Measurements from ENCODE around the gene DLGAP4.

DLGAP4 gene

GRCh38 chr20:36441027-36441414 is 134.9 kb downstream of the DLGAP4 start:
- DNase-seq, result no peak

DNA sequence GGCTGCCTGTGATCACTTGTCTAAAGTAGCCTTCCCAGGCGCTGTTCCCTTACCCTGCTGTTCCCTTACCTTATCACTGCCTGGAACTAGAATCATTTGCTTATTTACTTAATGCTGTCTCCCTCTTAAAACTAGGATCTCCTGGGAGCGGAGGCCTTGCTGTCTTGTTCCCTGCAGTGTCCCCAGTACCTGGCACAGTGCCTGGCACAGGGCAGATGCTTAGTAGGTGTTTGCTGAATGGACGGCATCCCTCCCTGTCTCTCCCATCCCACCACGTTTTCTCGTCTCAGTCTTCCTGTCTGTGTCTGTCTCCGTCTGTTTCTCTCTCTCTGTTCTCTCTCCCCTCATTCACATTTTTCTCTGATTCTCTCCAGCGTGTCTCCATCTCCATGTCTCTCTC is 135.3 kb downstream of the DLGAP4 start:
- DNase-seq, result no peak

GRCh38 chr20:36445847-36446246 is 139.7 kb downstream of the DLGAP4 start:
- no peak for DNase-seq

GRCh38 chr20:36446557-36446956 is 140.4 kb downstream of the DLGAP4 start:
- no peak for DNase-seq

DNA sequence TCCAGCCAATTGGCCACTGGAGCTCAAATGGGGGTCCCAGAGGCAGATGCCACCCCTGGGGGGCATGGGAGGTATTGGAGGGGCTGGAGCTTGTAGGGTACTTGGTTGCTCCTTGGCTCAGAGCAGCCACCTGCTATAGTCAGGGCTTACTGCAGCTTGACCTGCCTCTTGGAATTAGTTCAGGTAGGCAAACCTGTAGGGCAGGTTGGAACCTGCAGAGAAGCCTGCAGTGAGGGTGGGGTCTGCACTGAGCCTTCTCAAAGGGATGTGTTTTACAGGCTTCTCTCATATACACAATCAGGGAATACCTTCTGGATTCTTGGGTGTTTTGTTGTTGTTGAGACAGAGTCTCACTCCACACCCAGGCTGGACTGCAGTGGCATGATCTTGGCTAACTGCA is 141.0 kb downstream of the DLGAP4 start:
- no peak for DNase-seq

DNA sequence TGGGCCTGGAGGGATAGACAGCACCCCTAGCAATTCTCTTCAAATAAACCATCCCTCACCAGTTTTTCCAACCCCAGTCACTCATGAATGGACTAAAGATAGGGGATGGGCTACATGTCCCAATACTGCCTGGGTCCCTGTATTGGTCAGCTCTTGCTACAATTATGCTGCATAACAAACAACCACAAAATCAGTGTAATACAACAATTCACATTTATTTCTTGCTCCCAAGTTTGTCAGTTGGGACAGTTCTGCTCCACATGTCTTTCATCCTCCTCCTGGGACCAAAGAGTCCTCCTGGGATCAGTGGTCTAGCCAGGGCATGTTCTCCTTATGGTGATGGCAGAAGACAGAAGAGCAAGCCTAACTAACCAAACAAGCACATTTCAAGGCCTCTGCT is 143.5 kb downstream of the DLGAP4 start:
- DNase-seq, result no peak

GRCh38 chr20:36454332-36454697 is 148.2 kb downstream of the DLGAP4 start:
- peak in 1 of 56 donors; percentile 34 for DNase-seq

- peak in 17 of 56 donors; percentile 5 to 41 (median 24) for DNase-seq
Observed at GRCh38 chr20:36454698-36455427, 148.7 kb downstream of the DLGAP4 start.

DNA sequence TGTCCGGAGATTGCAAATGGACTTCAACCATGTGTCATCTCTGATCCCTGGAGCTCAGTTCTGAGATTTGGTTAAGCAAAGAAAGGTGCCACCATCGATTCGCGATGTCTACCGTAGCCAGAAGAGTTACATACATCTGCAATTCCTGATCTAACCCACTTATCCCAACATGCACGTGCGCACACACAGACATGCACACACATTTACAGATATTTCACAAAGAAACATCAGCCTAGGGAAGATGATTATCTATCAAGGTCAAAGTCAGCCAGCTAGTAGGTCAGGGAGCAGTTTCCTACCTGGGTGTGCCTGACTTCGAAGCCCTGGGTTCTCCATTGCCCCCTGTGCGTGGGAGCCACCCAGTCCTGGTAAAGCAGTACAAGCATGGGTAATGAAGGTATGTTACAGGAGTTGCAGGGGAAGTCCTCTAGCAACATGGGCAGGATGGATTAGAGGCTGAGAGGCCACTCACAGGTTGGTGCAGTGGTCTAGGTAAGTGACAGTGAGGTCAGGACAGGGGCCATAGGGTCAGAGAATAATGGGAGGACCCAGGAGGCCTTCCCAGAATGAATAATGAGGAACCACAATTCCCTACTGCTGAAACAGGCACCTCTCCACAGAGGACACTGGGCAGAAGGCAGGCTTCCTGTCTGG is 150.0 kb downstream of the DLGAP4 start:
- DNase-seq, result no peak

DNA sequence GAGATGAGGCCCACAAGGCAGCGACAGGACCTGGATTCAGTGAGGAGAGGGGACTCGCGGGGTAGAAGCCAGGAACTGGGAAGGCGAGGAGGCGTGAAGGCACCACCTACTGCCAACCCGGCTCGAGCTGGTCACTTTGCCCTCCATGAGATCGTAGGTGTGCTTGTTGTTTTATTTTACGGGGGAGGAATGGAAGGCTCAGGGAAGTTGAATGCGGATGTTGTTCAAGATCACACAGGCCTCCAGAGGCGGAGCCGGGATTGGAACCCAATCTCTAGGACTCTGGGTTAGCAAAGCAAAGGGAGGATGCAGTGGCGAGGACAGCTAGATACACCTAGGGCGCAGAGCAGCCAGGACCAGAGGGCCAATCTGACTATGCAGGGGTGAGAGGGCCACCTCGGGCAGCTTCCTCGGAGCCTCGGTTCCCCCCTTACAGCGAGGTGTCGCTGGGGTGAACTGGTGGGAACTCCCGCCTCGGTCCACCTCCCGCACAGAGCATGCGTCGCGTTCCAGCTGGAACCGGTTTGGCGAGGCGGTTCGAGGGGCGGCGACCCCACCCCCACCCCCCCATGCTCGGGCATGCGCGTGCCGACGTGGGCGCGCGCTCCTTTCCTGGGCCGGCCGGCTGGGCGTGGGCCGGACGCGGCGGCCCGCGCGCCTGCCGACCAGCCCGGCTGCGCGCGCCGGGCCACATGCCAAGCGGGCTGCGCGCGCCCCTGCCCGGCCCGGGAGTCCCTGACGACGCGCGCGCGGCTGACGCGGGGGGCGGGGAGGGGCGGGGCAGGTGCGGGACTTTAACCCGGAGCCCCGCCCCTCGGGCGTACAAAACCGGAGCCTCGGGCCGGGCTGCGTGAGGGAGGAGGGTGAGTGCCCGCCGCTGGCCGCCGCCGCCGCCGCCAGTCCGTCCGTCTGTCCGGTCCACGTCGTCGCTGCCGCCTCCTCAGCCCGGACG is 154.8 kb downstream of the DLGAP4 start:
- peak; percentile 24 to 97 (median 90) for DNase-seq

DNA sequence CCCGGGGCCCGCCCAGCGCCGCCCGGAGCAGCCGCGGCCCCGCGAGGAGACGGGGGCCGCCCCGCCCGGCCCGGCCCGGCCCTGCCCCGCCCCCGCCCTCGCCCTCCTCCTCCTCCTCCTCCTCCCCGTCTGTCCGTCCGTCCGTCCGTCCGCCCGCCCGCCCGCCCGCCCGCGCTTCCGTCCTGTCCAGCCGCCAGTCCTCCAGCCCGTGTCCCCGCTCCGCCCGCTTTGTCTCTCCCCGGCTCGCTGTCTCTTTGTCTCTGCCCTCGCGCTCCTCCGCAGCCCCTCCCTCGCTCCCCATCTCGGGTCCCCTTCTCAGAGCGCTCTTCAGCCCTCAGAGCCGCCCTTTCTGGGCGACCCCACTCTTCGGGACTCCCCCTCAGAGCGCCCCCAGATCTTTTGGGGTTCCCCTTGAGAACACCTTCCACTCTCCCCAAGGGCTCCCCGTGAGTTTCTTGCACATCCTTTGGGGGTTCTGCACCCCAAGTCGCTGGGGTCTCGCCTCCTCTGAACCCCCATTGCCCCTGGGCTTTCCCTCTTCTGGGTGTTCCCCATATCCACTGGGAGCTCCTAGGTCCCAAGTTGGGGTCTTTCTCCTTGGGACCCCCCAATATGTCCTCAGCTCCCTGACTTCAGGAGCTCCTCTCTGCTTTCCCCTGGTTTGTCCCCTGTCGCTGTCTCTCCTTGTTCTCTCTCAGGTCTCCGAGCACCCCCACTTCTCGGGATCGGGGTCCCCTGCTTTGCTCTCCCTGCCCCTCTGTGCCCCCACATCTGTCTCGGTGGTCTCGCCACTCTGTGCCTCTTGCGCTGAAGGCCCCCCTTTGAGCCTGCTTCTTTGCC is 155.7 kb downstream of the DLGAP4 start:
- peak in 28 of 56 donors; percentile 31 to 77 (median 53) for DNase-seq

- DNase-seq, result peak in 17 of 56 donors; percentile 10 to 60 (median 26)
Observed at GRCh38 chr20:36462440-36463211, 156.5 kb downstream of the DLGAP4 start.

GRCh38 chr20:36463212-36464061 is 157.3 kb downstream of the DLGAP4 start:
- no peak for DNase-seq

DNA sequence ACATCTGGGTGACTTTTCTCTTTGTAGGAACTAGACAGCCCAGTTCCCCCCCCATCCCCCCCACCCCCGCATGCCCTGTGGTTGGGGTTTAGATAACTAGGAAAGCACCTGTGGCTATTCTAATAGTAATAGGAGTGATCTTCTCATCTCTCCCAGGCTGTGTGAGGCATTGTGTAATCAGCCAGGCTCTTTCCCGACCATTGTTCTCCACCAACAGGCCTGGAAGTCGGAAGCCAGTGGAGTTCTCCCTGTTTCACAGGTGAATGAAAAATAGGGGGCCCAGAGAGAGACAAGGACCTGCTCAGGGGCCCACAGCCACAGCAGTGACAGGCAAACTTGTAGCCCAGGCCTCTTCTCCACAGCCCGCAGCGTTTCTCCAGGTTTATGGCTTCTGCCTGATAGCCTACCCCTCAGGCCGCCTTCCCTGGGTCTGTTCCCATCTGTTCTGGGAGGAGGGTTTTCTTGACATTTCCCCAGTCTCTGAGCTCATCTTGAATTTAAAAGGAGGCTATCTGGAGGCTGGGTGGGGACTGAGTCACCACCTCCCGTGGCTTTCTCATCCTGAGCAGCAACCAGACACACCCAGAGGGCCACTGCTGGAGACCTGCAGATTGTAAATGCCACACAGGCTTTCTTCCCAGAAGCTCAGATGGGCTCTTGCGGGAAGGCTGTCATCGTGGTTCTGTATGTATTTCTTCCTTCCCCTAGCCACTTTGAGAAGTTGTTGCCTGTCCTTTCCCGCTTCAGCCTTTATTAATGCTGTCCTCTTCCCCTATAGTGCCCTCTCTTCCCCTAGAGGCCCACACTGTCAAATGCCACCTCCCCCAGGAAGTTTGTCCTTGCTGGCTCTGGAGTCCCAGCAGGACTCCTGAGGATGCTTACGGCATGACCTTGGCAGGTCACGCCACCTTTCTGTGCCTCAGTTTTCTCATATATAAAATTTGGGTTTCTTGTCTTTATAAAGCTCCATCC is 159.3 kb downstream of the DLGAP4 start:
- DNase-seq, result peak in 12 of 56 donors; percentile 9 to 45 (median 14)

- DNase-seq, result no peak
Observed at GRCh38 chr20:36466089-36466488, 159.9 kb downstream of the DLGAP4 start.

- peak in 26 of 56 donors; percentile 10 to 62 (median 36) for DNase-seq
Observed at GRCh38 chr20:36467076-36467999, 161.2 kb downstream of the DLGAP4 start.

Data from nucleus accumbens (tissue), 56 donors.